ENCODE results near the gene CRHR2.

- TF ChIP-seq EZH2phosphoT487 (IDR thresholded peaks at IDR 0.05; ENCODE audit: borderline replicate concordance, low read length) (no peak), CTCF (IDR thresholded peaks at IDR 0.05; ENCODE audit: low read depth, low read length, poor library complexity, severe bottlenecking) (no peak)
Measured at GRCh38 chr7:30664184-30664885, 17.9 kb downstream of the CRHR2 start.

All from DOHH2 (cell line).